Testis (tissue), 3 donors: Measurements from ENCODE around the gene TPO. TPM values are rescaled to one million over a fixed set of nuclear protein-coding genes. Genes with fewer than 3 reads are reported as not detected.

Experiments used
- DNase-seq: peaks from one replicate; pipeline ENCODE4 v3.0.0-alpha.2; 2019
- H3K27ac ChIP-seq, 2 donors: fragments of 200-600 bp; sonication (generic); one replicate each; pipeline ENCODE4 v1.5.1; 2019
- H3K27me3 ChIP-seq: fragments of 200-600 bp; sonication (generic); one replicate; pipeline ENCODE4 v1.5.1; 2019
- H3K36me3 ChIP-seq: fragments of 200-600 bp; sonication (generic); one replicate; pipeline ENCODE4 v1.5.1; 2017; ENCODE audit warnings: low read depth; ENCODE audit errors: missing control alignments
- H3K4me1 ChIP-seq: fragments of 200-600 bp; sonication (generic); one replicate; pipeline ENCODE4 v1.5.1; 2019
- H3K4me3 ChIP-seq, 2 donors: fragments of 200-600 bp; sonication (generic); one replicate each; pipeline ENCODE4 v1.5.1; 2017 to 2019
- H3K9me3 ChIP-seq: fragments of 200-600 bp; sonication (generic); one replicate; pipeline ENCODE4 v1.5.1; 2017
- POLR2A ChIP-seq: fragments of 450-650 bp; IDR thresholded peaks from one replicate; pipeline ENCODE4 v1.6.1; 2017; ENCODE audit warnings: antibody characterized with exemption, mild to moderate bottlenecking, moderate library complexity
- WGBS, 2 donors: methylation state at CpG; one replicate each; pipeline ENCODE4 v1.1.5; 2018; 5-methylcytosine and 5-hydroxymethylcytosine counted together
- intact Hi-C: fragments of 100-400 bp; cut with DNase I; formaldehyde crosslinking; loops from one replicate; pipeline ENCODE4 v1.15.1; 2023; ENCODE audit warnings: low total_unique reads
- polyA plus RNA-seq: library from polyadenylated mRNA; stranded (reverse); fragments of 350-450 nt; fragmentation: Illumina TruSeq; extraction: RNeasy Lipid Tissue Mini Kit (QIAGEN cat#74804); gene quantifications from one replicate; pipeline ENCODE4 v1.2.3, GENCODE V29; 2014; ENCODE audit warnings: low read depth, low replicate concordance; ENCODE audit not compliant: insufficient read depth
- total RNA-seq, 2 donors: library from RNA; depleted of rRNA; stranded (reverse); fragments of >200 nt; gene quantifications; one replicate each; pipeline ENCODE4 v1.2.3, GENCODE V29; 2016
- TF ChIP-seq, protein P1 (sequence below), 3 experiments: fragments of 450-650 bp in 2 of 3; fragments of 200-600 bp in 1 of 3; sonication (generic) in 1 of 3; IDR thresholded peaks; one replicate each; pipeline ENCODE4 v1.5.1; 2016 to 2019; ENCODE audit warnings: antibody characterized with exemption in 3 of 3, mild to moderate bottlenecking in 2 of 3, moderate library complexity in 1 of 3

Gene TPO
- total and polyA plus RNA-seq, 3 donors from 2014 or later = 2.9 to 5.6 (median 2.9) TPM

DNA sequence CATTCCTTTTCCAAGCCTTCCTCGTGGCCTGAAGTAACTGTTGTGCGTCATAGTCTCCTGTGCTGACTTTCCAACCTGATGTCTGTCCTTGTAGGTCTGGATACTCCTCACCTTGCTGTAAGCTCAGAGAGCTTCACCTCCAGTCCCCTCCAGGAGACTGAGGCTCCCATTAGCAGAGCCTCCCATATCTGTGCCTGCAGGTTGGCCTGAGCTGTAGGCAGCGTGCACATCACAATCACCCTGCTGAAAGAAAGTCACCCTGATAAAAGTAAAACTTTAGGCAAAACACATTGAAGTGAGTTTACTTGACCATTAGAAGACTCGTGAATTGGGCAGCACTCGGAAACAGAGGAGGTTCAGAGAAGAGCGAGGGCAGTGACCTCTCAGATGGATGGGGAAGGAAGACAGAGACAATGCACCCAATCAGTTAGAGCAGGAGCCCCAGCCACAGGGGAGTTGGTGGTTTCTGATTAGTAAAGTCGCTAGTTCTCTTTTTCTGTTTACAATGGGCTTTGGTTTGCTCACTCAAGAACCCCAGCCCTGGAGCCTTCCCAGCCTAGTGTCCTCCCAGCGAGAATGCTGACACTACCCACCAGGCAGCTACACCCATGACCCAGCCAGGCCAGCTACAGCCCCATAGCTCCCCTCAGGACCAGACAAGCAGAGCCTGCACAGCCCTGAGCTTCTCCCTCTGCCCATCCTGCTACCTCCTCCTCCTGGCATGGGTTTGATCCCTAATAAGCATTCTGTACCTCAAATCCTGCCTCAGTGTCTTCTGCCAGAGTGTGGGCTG is 12.1 kb upstream of the TPO start:
- H3K27me3 ChIP-seq = no peaks in the 10 kb centered on the region
- no peaks in the 10 kb centered on the region for H3K9me3 ChIP-seq
- H3K27ac ChIP-seq = no peak overlapping the region
- no peak for DNase-seq
- H3K4me3 ChIP-seq = no peak overlapping the region
- WGBS, 2 donors = 82 to 85% methylated on average over 8 of the region's 8 CpGs
- no peak for TF ChIP-seq POLR2A
- TF ChIP-seq, protein P1, sequence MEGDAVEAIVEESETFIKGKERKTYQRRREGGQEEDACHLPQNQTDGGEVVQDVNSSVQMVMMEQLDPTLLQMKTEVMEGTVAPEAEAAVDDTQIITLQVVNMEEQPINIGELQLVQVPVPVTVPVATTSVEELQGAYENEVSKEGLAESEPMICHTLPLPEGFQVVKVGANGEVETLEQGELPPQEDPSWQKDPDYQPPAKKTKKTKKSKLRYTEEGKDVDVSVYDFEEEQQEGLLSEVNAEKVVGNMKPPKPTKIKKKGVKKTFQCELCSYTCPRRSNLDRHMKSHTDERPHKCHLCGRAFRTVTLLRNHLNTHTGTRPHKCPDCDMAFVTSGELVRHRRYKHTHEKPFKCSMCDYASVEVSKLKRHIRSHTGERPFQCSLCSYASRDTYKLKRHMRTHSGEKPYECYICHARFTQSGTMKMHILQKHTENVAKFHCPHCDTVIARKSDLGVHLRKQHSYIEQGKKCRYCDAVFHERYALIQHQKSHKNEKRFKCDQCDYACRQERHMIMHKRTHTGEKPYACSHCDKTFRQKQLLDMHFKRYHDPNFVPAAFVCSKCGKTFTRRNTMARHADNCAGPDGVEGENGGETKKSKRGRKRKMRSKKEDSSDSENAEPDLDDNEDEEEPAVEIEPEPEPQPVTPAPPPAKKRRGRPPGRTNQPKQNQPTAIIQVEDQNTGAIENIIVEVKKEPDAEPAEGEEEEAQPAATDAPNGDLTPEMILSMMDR (IDR thresholded peaks at IDR 0.05) = no peak
- no peaks in the 10 kb centered on the region for H3K4me1 ChIP-seq
- no peaks in the 10 kb centered on the region for H3K36me3 ChIP-seq
- intact Hi-C loops = no loop called here

DNA sequence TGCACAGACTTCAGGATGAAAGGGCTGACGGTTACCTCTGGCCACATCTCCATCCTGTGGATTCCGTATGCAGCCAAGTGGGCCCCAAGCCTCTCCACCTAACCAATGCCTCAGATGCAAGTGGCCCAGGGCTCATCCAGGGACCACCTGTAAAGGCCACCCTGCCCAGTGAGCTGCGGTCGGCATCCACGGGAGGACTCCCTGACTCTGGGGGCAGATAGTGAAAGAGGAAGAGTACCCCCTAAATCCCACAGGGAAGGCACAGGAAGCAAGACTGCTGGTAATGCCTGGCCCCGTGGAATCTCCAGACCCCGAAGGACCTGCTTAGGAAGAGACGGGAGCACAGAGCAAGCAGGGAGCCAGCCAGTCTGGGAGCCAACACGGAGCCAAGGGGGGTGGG is 11.2 kb upstream of the TPO start:
- H3K4me3 ChIP-seq = no peak overlapping the region
- WGBS, 2 donors = 85 to 87% methylated on average over 6 to 9 of the region's 9 CpGs
- no peak overlapping the region for H3K27ac ChIP-seq
- H3K27me3 ChIP-seq = no peaks in the 10 kb centered on the region
- H3K36me3 ChIP-seq = no peaks in the 10 kb centered on the region
- DNase-seq = no peak
- no peaks in the 10 kb centered on the region for H3K4me1 ChIP-seq
- TF ChIP-seq, protein P1 (IDR thresholded peaks at IDR 0.05) = no peak
- TF ChIP-seq POLR2A = no peak
- intact Hi-C loops = no loop called here
- H3K9me3 ChIP-seq = no peaks in the 10 kb centered on the region

DNA sequence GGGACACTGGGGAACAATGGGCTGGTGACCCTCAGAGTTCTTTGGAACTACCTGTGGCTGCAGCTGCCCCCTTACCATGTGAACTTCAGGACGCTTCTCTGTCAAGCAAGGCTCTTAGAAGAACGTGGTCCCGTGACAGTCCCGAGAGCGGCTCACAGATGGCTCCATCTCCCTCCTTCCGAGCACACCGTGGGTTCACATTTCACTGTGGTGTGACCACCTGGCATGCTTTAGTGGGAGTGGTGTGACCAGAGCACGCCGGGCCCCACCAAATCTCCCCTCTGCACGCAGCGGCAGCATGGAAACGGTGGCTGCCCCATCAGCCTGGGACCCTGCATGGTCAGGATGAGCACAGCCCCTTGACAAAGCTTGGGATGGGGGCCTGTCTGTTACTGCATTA is 9.7 kb upstream of the TPO start:
- H3K27me3 ChIP-seq = no peaks in the 10 kb centered on the region
- DNase-seq = no peak
- no peaks in the 10 kb centered on the region for H3K4me1 ChIP-seq
- H3K4me3 ChIP-seq = no peak overlapping the region
- intact Hi-C loops = no loop called here
- H3K27ac ChIP-seq = no peak overlapping the region
- no peaks in the 10 kb centered on the region for H3K36me3 ChIP-seq
- H3K9me3 ChIP-seq = no peaks in the 10 kb centered on the region
- WGBS, 2 donors = 96% methylated on average over 12 of the region's 12 CpGs
- TF ChIP-seq, protein P1 (IDR thresholded peaks at IDR 0.05) = no peak
- TF ChIP-seq POLR2A = no peak

DNA sequence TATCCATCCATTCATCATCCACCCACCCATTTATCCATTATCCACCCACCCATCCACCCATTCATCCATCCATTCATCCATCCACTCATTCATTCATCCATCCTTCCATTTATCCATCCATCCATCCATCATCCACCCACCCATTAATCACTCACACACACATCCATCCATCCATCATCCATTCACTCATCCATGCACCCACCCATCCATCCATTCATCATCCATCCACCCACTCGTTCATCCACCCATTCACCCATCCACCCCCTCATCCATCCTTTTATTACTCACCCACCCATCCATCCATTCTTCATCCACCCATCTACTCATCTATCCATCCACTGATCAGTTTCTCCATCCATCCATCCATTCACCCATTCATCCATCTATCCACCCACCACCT is 8.1 kb upstream of the TPO start:
- 88 to 90% methylated on average over 1 of the region's 1 CpG for WGBS, 2 donors
- Histone ChIP-seq H3K36me3 (no peaks in the 10 kb centered on the region), H3K4me1 (no peaks in the 10 kb centered on the region), H3K9me3 (no peaks in the 10 kb centered on the region), H3K27me3 (no peaks in the 10 kb centered on the region), H3K4me3 (no peak overlapping the region), H3K27ac (no peak overlapping the region)
- intact Hi-C loops = no loop called here
- DNase-seq = no peak
- no peak for TF ChIP-seq POLR2A
- TF ChIP-seq, protein P1 (IDR thresholded peaks at IDR 0.05) = no peak

DNA sequence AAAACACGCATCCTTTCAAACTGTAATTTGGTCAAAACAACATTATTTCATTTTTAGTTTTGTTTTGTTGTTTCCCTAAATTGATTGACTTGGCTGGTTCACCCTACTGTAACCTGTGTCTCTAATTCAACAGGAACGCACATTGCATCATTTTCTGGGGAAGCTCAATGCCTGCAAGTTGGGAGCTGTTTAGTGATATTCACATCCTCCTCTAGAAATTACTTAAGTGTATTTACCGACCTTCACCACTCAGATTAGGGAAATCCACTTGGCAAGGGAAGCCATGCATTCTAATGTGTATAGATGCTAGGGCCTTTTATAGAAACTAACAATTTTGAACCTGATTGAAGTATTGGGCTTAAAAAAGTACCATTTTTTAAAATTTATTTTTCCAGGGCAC is 7.3 kb upstream of the TPO start:
- WGBS, 2 donors = 77 to 80% methylated on average over 3 of the region's 3 CpGs
- Histone ChIP-seq H3K27me3 (no peaks in the 10 kb centered on the region), H3K4me1 (no peaks in the 10 kb centered on the region), H3K4me3 (no peak overlapping the region), H3K9me3 (no peaks in the 10 kb centered on the region), H3K36me3 (no peaks in the 10 kb centered on the region), H3K27ac (no peak overlapping the region)
- intact Hi-C loops = no loop called here
- no peak for DNase-seq
- TF ChIP-seq, protein P1 (IDR thresholded peaks at IDR 0.05) = no peak
- no peak for TF ChIP-seq POLR2A
